Measurements from ENCODE around the gene CCDC192. TPM values are rescaled to one million over a fixed set of nuclear protein-coding genes. Genes with fewer than 3 reads are reported as not detected.

CCDC192 gene
- polyA plus RNA-seq, 6 donors from 2014 or later: not detected

- Mint-ChIP-seq H3K9me3 (peaks cover 0 to 9% (median 0%) of the 10 kb centered on the region in 7 donors), H3K4me1 (no peaks in the 10 kb centered on the region), H3K4me3 (no peak overlapping the region), H3K27ac (no peak overlapping the region), H3K36me3 (peaks cover 0 to 7% of the 10 kb centered on the region in 2 donors), H3K27me3 (peaks cover 0 to 12% (median 10%) of the 10 kb centered on the region in 3 donors)
- DNase-seq: no peak
- ATAC-seq (ENCODE audit: low read depth in 2 of 2): no peak
These were observed 157.1 kb downstream of the CCDC192 start for GRCh38 chr5:127860291-127860690.

- no peak overlapping the region for H3K27ac Mint-ChIP-seq
- no peak overlapping the region for H3K4me3 Mint-ChIP-seq
- DNase-seq: no peak
- peaks cover 0 to 7% (median 0%) of the 10 kb centered on the region in 7 donors for H3K9me3 Mint-ChIP-seq
- peaks cover 3 to 13% (median 5%) of the 10 kb centered on the region in 3 donors for H3K4me1 Mint-ChIP-seq
- no peak for ATAC-seq (ENCODE audit: low read depth in 2 of 2)
- peaks cover 0 to 12% (median 8%) of the 10 kb centered on the region in 3 donors for H3K27me3 Mint-ChIP-seq
- peaks cover 0 to 7% of the 10 kb centered on the region in 2 donors for H3K36me3 Mint-ChIP-seq
These were observed 160.0 kb downstream of the CCDC192 start for GRCh38 chr5:127863161-127863560.

- H3K27ac Mint-ChIP-seq: no peak overlapping the region
- H3K9me3 Mint-ChIP-seq: peaks cover 0 to 7% (median 0%) of the 10 kb centered on the region in 7 donors
- DNase-seq: no peak
- H3K4me3 Mint-ChIP-seq: no peak overlapping the region
- no peak for ATAC-seq (ENCODE audit: low read depth in 2 of 2)
- peaks cover 0 to 12% (median 4%) of the 10 kb centered on the region in 3 donors for H3K27me3 Mint-ChIP-seq
- peaks cover 3 to 13% (median 5%) of the 10 kb centered on the region in 3 donors for H3K4me1 Mint-ChIP-seq
- peaks cover 0 to 7% of the 10 kb centered on the region in 2 donors for H3K36me3 Mint-ChIP-seq
These were observed 160.6 kb downstream of the CCDC192 start for GRCh38 chr5:127863610-127864395.

- H3K9me3 Mint-ChIP-seq: peaks cover 0 to 6% (median 0%) of the 10 kb centered on the region in 7 donors
- no peak overlapping the region for H3K4me3 Mint-ChIP-seq
- peaks cover 0 to 8% (median 3%) of the 10 kb centered on the region in 3 donors for H3K27me3 Mint-ChIP-seq
- peaks cover 3 to 13% (median 5%) of the 10 kb centered on the region in 3 donors for H3K4me1 Mint-ChIP-seq
- peaks cover 0 to 4% of the 10 kb centered on the region in 2 donors for H3K36me3 Mint-ChIP-seq
- ATAC-seq (ENCODE audit: low read depth in 2 of 2) (no peak), DNase-seq (no peak)
- H3K27ac Mint-ChIP-seq: no peak overlapping the region
These were observed 161.3 kb downstream of the CCDC192 start for GRCh38 chr5:127864511-127864910.

- ATAC-seq (ENCODE audit: low read depth in 2 of 2) (no peak), DNase-seq (no peak)
- H3K4me3 Mint-ChIP-seq: no peak overlapping the region
- H3K27ac Mint-ChIP-seq: no peak overlapping the region
- H3K36me3 Mint-ChIP-seq: no peaks in the 10 kb centered on the region
- H3K9me3 Mint-ChIP-seq: no peaks in the 10 kb centered on the region
- peaks cover 0 to under 1% (median 0%) of the 10 kb centered on the region in 3 donors for H3K27me3 Mint-ChIP-seq
- H3K4me1 Mint-ChIP-seq: peaks cover 3 to 13% (median 5%) of the 10 kb centered on the region in 3 donors
These were observed 162.1 kb downstream of the CCDC192 start for GRCh38 chr5:127865273-127865672.

- no peak for ATAC-seq (ENCODE audit: low read depth in 2 of 2)
- H3K9me3 Mint-ChIP-seq: no peaks in the 10 kb centered on the region
- H3K4me3 Mint-ChIP-seq: no peak overlapping the region
- H3K27ac Mint-ChIP-seq: no peak overlapping the region
- H3K4me1 Mint-ChIP-seq: peaks cover 3 to 13% (median 5%) of the 10 kb centered on the region in 3 donors
- no peaks in the 10 kb centered on the region for H3K27me3 Mint-ChIP-seq
- no peaks in the 10 kb centered on the region for H3K36me3 Mint-ChIP-seq
- no peak for DNase-seq
These were observed 164.0 kb downstream of the CCDC192 start for GRCh38 chr5:127867022-127867783.

- Mint-ChIP-seq H3K4me3 (no peak overlapping the region), H3K27me3 (peaks cover 0 to 3% (median 0%) of the 10 kb centered on the region in 3 donors), H3K4me1 (peaks cover 3 to 13% (median 5%) of the 10 kb centered on the region in 3 donors), H3K27ac (no peak overlapping the region), H3K9me3 (no peaks in the 10 kb centered on the region), H3K36me3 (no peaks in the 10 kb centered on the region)
- ATAC-seq (ENCODE audit: low read depth in 2 of 2): no peak
- no peak for DNase-seq
These were observed 167.7 kb downstream of the CCDC192 start for GRCh38 chr5:127870914-127871313.

- ATAC-seq (ENCODE audit: low read depth in 2 of 2): no peak
- Mint-ChIP-seq H3K27ac (no peak overlapping the region), H3K4me3 (no peak overlapping the region), H3K4me1 (peaks cover 3 to 13% (median 5%) of the 10 kb centered on the region in 3 donors), H3K9me3 (no peaks in the 10 kb centered on the region), H3K36me3 (no peaks in the 10 kb centered on the region), H3K27me3 (peaks cover 0 to 3% (median 0%) of the 10 kb centered on the region in 3 donors)
- DNase-seq: no peak
These were observed 168.4 kb downstream of the CCDC192 start for GRCh38 chr5:127871503-127872153.

- ATAC-seq (ENCODE audit: low read depth in 2 of 2) (no peak), DNase-seq (no peak)
- Mint-ChIP-seq H3K36me3 (no peaks in the 10 kb centered on the region), H3K4me1 (peaks cover under 1 to 6% (median 3%) of the 10 kb centered on the region in 3 donors), H3K4me3 (no peak overlapping the region), H3K9me3 (no peaks in the 10 kb centered on the region), H3K27me3 (peaks cover 0 to 3% (median 0%) of the 10 kb centered on the region in 3 donors), H3K27ac (no peak overlapping the region)
These were observed 169.3 kb downstream of the CCDC192 start for GRCh38 chr5:127872494-127872893.

GRCh38 chr5:127875235-127876021 is 172.2 kb downstream of the CCDC192 start:
- Mint-ChIP-seq H3K36me3 (no peaks in the 10 kb centered on the region), H3K27ac (no peak overlapping the region), H3K9me3 (peaks cover 0 to 2% (median 0%) of the 10 kb centered on the region in 7 donors), H3K27me3 (peaks cover 0 to 9% (median 6%) of the 10 kb centered on the region in 3 donors), H3K4me1 (peaks cover 0 to 4% (median 0%) of the 10 kb centered on the region in 3 donors), H3K4me3 (no peak overlapping the region)
- peak; percentile 20 to 43 for ATAC-seq (ENCODE audit: low read depth in 2 of 2)
- peak; percentile 9 for DNase-seq

- Mint-ChIP-seq H3K9me3 (peaks cover 0 to 2% (median 0%) of the 10 kb centered on the region in 7 donors), H3K27me3 (peaks cover 0 to 9% (median 6%) of the 10 kb centered on the region in 3 donors), H3K27ac (no peak overlapping the region), H3K4me3 (no peak overlapping the region), H3K4me1 (peaks cover 0 to 4% (median 0%) of the 10 kb centered on the region in 3 donors), H3K36me3 (no peaks in the 10 kb centered on the region)
- DNase-seq (no peak), ATAC-seq (ENCODE audit: low read depth in 2 of 2) (no peak)
These were observed 173.2 kb downstream of the CCDC192 start for GRCh38 chr5:127876384-127876783.

- ATAC-seq (ENCODE audit: low read depth in 2 of 2) (no peak), DNase-seq (no peak)
- Mint-ChIP-seq H3K4me3 (no peak overlapping the region), H3K9me3 (peaks cover 0 to 2% (median 0%) of the 10 kb centered on the region in 7 donors), H3K27me3 (peaks cover 0 to 9% (median 6%) of the 10 kb centered on the region in 3 donors), H3K36me3 (no peaks in the 10 kb centered on the region), H3K4me1 (peaks cover 0 to 4% (median 0%) of the 10 kb centered on the region in 3 donors), H3K27ac (no peak overlapping the region)
These were observed 175.1 kb downstream of the CCDC192 start for GRCh38 chr5:127878174-127878750.

Data from naive B cell (primary cell).